ENCODE measurements around the gene LRRFIP1. TPM values are rescaled to one million over a fixed set of nuclear protein-coding genes. Genes with fewer than 3 reads are reported as not detected.
A peak's percentile ranks its signal among the peaks of the same experiment; 100 is the strongest.

LRRFIP1 gene
- total and polyA plus RNA-seq, 2 of the 13 experiments (the other 11 are each of a cell fraction or from before 2014, with no cell fraction given), result 15.9 to 40.5 TPM

DNA sequence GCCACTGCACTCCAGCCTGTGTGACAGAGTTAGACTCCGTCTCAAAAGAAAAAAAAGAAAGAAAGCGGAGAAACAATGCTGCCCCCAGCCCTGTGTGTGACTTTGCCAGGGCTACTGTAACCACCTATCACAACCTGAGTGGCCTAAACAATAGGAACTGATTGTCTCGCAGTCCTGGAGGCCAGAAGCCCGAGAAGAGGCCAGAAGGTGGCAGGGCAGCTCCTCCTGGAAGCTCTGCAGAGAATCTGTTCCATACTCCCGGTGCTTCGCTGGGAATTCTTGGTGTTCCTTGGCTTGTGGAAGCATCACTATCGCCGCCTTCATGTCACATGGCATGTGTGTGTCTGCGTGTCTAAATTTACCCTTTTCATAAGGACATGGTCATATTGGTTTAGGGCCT lies 22.4 kb upstream of the LRRFIP1 start (continued):
- TF ChIP-seq, protein P1, sequence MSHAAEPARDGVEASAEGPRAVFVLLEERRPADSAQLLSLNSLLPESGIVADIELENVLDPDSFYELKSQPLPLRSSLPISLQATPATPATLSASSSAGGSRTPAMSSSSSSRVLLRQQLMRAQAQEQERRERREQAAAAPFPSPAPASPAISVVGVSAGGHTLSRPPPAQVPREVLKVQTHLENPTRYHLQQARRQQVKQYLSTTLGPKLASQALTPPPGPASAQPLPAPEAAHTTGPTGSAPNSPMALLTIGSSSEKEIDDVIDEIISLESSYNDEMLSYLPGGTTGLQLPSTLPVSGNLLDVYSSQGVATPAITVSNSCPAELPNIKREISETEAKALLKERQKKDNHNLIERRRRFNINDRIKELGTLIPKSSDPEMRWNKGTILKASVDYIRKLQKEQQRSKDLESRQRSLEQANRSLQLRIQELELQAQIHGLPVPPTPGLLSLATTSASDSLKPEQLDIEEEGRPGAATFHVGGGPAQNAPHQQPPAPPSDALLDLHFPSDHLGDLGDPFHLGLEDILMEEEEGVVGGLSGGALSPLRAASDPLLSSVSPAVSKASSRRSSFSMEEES (CRISPR knock-in tag; IDR thresholded peaks at IDR 0.05), result no peak
- TF ChIP-seq HNRNPH1 (optimal IDR thresholded peaks at IDR 0.05; ENCODE audit: low read depth, low read length) (no peak), SMARCE1 (IDR thresholded peaks at IDR 0.05; ENCODE audit: borderline replicate concordance) (no peak), NFIC (IDR thresholded peaks at IDR 0.05; ENCODE audit: low read length) (no peak), ZSCAN31 (CRISPR knock-in tag; IDR thresholded peaks at IDR 0.05; ENCODE audit: low read depth) (0 out of 2 replicates have a peak, but pooled peaks have one; percentile 40), KDM2A (CRISPR knock-in tag; IDR thresholded peaks at IDR 0.05; ENCODE audit: borderline replicate concordance, low read depth) (peak; percentile 77; the same call in 1 of the 2 replicates), NFE2L2 (IDR thresholded peaks at IDR 0.05; ENCODE audit: low read length) (no peak), ZNF451 (CRISPR knock-in tag; IDR thresholded peaks at IDR 0.05) (peak; percentile 25; the same call in 1 of the 2 replicates), NBN (conservative IDR thresholded peaks at IDR 0.05) (no peak), RAD21 (CRISPR knock-in tag; IDR thresholded peaks at IDR 0.05) (peak; percentile 83), ZNF737 (CRISPR knock-in tag; IDR thresholded peaks at IDR 0.05; ENCODE audit: borderline replicate concordance) (no peak), XRCC5 (optimal IDR thresholded peaks at IDR 0.05; ENCODE audit: low read length) (peak; percentile 55), ZNF709 (CRISPR knock-in tag; IDR thresholded peaks at IDR 0.05) (no peak), MIER2 (CRISPR knock-in tag; IDR thresholded peaks at IDR 0.05) (no peak), HOXA3 (CRISPR knock-in tag; IDR thresholded peaks at IDR 0.05) (no peak), KMT2A (CRISPR knock-in tag; IDR thresholded peaks at IDR 0.05) (no peak), SOX5 (CRISPR knock-in tag; IDR thresholded peaks at IDR 0.05; ENCODE audit: borderline replicate concordance) (peak; percentile 70), ZNF30 (CRISPR knock-in tag; IDR thresholded peaks at IDR 0.05) (no peak)
- TF ChIP-seq, protein P2, sequence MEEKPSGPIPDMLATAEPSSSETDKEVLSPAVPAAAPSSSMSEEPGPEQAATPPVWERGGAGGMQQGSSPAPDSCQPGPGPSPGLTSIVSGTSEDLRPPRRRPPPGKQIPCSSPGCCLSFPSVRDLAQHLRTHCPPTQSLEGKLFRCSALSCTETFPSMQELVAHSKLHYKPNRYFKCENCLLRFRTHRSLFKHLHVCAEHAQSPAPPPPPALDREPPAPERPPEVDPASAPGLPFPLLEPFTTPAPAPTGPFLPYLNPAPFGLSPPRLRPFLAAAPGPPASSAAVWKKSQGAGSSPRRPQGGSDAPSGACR (CRISPR knock-in tag; IDR thresholded peaks at IDR 0.05), result no peak
- TF ChIP-seq, protein P3, sequence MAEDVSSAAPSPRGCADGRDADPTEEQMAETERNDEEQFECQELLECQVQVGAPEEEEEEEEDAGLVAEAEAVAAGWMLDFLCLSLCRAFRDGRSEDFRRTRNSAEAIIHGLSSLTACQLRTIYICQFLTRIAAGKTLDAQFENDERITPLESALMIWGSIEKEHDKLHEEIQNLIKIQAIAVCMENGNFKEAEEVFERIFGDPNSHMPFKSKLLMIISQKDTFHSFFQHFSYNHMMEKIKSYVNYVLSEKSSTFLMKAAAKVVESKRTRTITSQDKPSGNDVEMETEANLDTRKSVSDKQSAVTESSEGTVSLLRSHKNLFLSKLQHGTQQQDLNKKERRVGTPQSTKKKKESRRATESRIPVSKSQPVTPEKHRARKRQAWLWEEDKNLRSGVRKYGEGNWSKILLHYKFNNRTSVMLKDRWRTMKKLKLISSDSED (CRISPR knock-in tag; IDR thresholded peaks at IDR 0.05), result no peak
- TF ChIP-seq, protein P4, sequence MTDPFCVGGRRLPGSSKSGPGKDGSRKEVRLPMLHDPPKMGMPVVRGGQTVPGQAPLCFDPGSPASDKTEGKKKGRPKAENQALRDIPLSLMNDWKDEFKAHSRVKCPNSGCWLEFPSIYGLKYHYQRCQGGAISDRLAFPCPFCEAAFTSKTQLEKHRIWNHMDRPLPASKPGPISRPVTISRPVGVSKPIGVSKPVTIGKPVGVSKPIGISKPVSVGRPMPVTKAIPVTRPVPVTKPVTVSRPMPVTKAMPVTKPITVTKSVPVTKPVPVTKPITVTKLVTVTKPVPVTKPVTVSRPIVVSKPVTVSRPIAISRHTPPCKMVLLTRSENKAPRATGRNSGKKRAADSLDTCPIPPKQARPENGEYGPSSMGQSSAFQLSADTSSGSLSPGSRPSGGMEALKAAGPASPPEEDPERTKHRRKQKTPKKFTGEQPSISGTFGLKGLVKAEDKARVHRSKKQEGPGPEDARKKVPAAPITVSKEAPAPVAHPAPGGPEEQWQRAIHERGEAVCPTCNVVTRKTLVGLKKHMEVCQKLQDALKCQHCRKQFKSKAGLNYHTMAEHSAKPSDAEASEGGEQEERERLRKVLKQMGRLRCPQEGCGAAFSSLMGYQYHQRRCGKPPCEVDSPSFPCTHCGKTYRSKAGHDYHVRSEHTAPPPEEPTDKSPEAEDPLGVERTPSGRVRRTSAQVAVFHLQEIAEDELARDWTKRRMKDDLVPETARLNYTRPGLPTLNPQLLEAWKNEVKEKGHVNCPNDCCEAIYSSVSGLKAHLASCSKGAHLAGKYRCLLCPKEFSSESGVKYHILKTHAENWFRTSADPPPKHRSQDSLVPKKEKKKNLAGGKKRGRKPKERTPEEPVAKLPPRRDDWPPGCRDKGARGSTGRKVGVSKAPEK (CRISPR knock-in tag; IDR thresholded peaks at IDR 0.05; ENCODE audit: borderline replicate concordance), result no peak
- TF ChIP-seq, protein P5, sequence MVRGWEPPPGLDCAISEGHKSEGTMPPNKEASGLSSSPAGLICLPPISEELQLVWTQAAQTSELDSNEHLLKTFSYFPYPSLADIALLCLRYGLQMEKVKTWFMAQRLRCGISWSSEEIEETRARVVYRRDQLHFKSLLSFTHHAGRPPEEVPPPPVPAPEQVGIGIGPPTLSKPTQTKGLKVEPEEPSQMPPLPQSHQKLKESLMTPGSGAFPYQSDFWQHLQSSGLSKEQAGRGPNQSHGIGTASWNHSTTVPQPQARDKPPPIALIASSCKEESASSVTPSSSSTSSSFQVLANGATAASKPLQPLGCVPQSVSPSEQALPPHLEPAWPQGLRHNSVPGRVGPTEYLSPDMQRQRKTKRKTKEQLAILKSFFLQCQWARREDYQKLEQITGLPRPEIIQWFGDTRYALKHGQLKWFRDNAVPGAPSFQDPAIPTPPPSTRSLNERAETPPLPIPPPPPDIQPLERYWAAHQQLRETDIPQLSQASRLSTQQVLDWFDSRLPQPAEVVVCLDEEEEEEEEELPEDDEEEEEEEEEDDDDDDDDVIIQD (CRISPR knock-in tag; IDR thresholded peaks at IDR 0.05; ENCODE audit: low read depth), result no peak
- TF ChIP-seq, protein P6, sequence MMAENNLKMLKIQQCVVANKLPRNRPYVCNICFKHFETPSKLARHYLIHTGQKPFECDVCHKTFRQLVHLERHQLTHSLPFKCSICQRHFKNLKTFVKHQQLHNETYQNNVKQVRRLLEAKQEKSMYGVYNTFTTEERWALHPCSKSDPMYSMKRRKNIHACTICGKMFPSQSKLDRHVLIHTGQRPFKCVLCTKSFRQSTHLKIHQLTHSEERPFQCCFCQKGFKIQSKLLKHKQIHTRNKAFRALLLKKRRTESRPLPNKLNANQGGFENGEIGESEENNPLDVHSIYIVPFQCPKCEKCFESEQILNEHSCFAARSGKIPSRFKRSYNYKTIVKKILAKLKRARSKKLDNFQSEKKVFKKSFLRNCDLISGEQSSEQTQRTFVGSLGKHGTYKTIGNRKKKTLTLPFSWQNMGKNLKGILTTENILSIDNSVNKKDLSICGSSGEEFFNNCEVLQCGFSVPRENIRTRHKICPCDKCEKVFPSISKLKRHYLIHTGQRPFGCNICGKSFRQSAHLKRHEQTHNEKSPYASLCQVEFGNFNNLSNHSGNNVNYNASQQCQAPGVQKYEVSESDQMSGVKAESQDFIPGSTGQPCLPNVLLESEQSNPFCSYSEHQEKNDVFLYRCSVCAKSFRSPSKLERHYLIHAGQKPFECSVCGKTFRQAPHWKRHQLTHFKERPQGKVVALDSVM (CRISPR knock-in tag; IDR thresholded peaks at IDR 0.05), result peak; percentile 44; the same call in 1 of the 2 replicates

All from HepG2 (cell line).